ENCODE measurements around the gene AGFG2. TPM values are rescaled to one million over a fixed set of nuclear protein-coding genes. Genes with fewer than 3 reads are reported as not detected.

Gene AGFG2
- total RNA-seq, 4 donors from 2014 or later: 63.8 to 154 (median 102) TPM

- WGBS, 2 donors (ENCODE audit: low coverage in 1 of 2): 40 to 89% methylated on average over 1 to 9 of the region's 9 CpGs
- intact Hi-C loops (cut with DNase I; ENCODE audit: low total_unique reads): no loop called here
Measured at GRCh38 chr7:100513212-100513810, 25.7 kb upstream of the AGFG2 start.

GRCh38 chr7:100515072-100515532 is 23.9 kb upstream of the AGFG2 start:
- no peak for TF ChIP-seq POLR2AphosphoS5 (IDR thresholded peaks at IDR 0.05)
- no peak for TF ChIP-seq EP300 (IDR thresholded peaks at IDR 0.05; ENCODE audit: low read depth)
- TF ChIP-seq, protein P1, sequence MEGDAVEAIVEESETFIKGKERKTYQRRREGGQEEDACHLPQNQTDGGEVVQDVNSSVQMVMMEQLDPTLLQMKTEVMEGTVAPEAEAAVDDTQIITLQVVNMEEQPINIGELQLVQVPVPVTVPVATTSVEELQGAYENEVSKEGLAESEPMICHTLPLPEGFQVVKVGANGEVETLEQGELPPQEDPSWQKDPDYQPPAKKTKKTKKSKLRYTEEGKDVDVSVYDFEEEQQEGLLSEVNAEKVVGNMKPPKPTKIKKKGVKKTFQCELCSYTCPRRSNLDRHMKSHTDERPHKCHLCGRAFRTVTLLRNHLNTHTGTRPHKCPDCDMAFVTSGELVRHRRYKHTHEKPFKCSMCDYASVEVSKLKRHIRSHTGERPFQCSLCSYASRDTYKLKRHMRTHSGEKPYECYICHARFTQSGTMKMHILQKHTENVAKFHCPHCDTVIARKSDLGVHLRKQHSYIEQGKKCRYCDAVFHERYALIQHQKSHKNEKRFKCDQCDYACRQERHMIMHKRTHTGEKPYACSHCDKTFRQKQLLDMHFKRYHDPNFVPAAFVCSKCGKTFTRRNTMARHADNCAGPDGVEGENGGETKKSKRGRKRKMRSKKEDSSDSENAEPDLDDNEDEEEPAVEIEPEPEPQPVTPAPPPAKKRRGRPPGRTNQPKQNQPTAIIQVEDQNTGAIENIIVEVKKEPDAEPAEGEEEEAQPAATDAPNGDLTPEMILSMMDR (IDR thresholded peaks at IDR 0.05): no peak
- TF ChIP-seq POLR2A (IDR thresholded peaks at IDR 0.05): no peak
- Histone ChIP-seq H3K9me3 (no peaks in the 10 kb centered on the region), H3K27ac (peak overlapping the region in 1 of 4 donors; percentile 1), H3K4me1 (peaks cover 0 to 8% (median 0%) of the 10 kb centered on the region in 4 donors), H3K36me3 (no peaks in the 10 kb centered on the region), H3K4me3 (no peak overlapping the region), H3K27me3 (no peaks in the 10 kb centered on the region)
- no peak for DNase-seq
- intact Hi-C loops (cut with DNase I; ENCODE audit: low total_unique reads) (no loop called here), in situ Hi-C loops (cut with MboI; ENCODE audit: low pct_ligation_motif_present in 1 of 4, low pct_unique_long_range_greater_than_20kb in 1 of 4, low sequenced_read_pairs in 3 of 4) (no loop called here)
- 58 to 60% methylated on average over 1 to 2 of the region's 2 CpGs for WGBS, 2 donors (ENCODE audit: low coverage in 1 of 2)

More at GRCh38 chr7:100513212-100513810, 25.7 kb upstream of the AGFG2 start:
- peaks cover 0 to 8% (median 0%) of the 10 kb centered on the region in 4 donors for H3K4me1 ChIP-seq
- H3K27me3 ChIP-seq: no peaks in the 10 kb centered on the region
- no peaks in the 10 kb centered on the region for H3K36me3 ChIP-seq
- no peak overlapping the region for H3K4me3 ChIP-seq
- TF ChIP-seq POLR2A (IDR thresholded peaks at IDR 0.05) (no peak), POLR2AphosphoS5 (IDR thresholded peaks at IDR 0.05) (no peak), EP300 (IDR thresholded peaks at IDR 0.05; ENCODE audit: low read depth) (no peak)
- TF ChIP-seq, protein P1 (IDR thresholded peaks at IDR 0.05): no peak
- H3K27ac ChIP-seq: no peak overlapping the region
- in situ Hi-C loops (cut with MboI; ENCODE audit: low pct_ligation_motif_present in 1 of 4, low pct_unique_long_range_greater_than_20kb in 1 of 4, low sequenced_read_pairs in 3 of 4): no loop called here
- DNase-seq: no peak
- no peaks in the 10 kb centered on the region for H3K9me3 ChIP-seq

- H3K4me3 ChIP-seq: no peak overlapping the region
- WGBS, 2 donors (ENCODE audit: low coverage in 1 of 2): 60 to 100% methylated on average over 1 to 4 of the region's 4 CpGs
- peaks cover 0 to 8% (median 0%) of the 10 kb centered on the region in 4 donors for H3K4me1 ChIP-seq
- DNase-seq: peak; percentile 31
- in situ Hi-C loops (cut with MboI; ENCODE audit: low pct_ligation_motif_present in 1 of 4, low pct_unique_long_range_greater_than_20kb in 1 of 4, low sequenced_read_pairs in 3 of 4): no loop called here
- TF ChIP-seq POLR2AphosphoS5 (IDR thresholded peaks at IDR 0.05): peak in 1 of 3 donors; percentile 31
- no peak for TF ChIP-seq POLR2A (IDR thresholded peaks at IDR 0.05)
- H3K9me3 ChIP-seq: no peaks in the 10 kb centered on the region
- no peak overlapping the region for H3K27ac ChIP-seq
- H3K27me3 ChIP-seq: no peaks in the 10 kb centered on the region
- intact Hi-C loops (cut with DNase I; ENCODE audit: low total_unique reads): no loop called here
- no peaks in the 10 kb centered on the region for H3K36me3 ChIP-seq
Measured at GRCh38 chr7:100516135-100516812, 22.7 kb upstream of the AGFG2 start.

DNA sequence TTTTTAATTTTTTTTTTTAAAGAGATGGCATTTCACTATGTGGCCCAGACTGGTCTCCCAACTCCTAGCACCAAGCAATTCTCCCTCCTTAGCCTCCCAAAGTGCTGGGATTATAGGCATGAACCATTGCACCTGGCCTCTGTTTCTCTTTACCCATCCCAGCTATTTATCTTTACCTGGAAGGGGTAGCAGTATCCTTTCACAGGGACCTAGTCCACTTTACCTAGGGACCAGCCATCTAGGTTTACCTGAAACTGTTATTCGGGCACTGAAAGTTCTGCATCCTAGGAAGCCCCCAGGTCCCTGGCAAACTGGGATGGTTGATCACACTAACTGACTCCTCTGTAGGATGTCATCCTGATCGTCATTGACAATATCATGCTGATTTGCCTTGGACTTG is 21.7 kb upstream of the AGFG2 start:
- intact Hi-C loops (cut with DNase I; ENCODE audit: low total_unique reads) (no loop called here), in situ Hi-C loops (cut with MboI; ENCODE audit: low pct_ligation_motif_present in 1 of 4, low pct_unique_long_range_greater_than_20kb in 1 of 4, low sequenced_read_pairs in 3 of 4) (no loop called here)
- H3K36me3 ChIP-seq: no peaks in the 10 kb centered on the region
- no peak for DNase-seq
- H3K4me3 ChIP-seq: no peak overlapping the region
- WGBS, 2 donors (ENCODE audit: low coverage in 1 of 2): 88% methylated on average over 2 of the region's 2 CpGs; no CpG with 5 or more reads in 1 of the 2 donors
- no peaks in the 10 kb centered on the region for H3K27me3 ChIP-seq
- H3K27ac ChIP-seq: no peak overlapping the region
- H3K9me3 ChIP-seq: no peaks in the 10 kb centered on the region
- peaks cover 0 to 8% (median 0%) of the 10 kb centered on the region in 4 donors for H3K4me1 ChIP-seq
- TF ChIP-seq, protein P1 (IDR thresholded peaks at IDR 0.05): no peak
- no peak for TF ChIP-seq POLR2AphosphoS5 (IDR thresholded peaks at IDR 0.05)
- TF ChIP-seq POLR2A (IDR thresholded peaks at IDR 0.05): no peak
- TF ChIP-seq EP300 (IDR thresholded peaks at IDR 0.05; ENCODE audit: low read depth): no peak

Data from transverse colon (tissue), 4 donors.